ENCODE measurements around the gene PCDHA4.

- TF ChIP-seq POLR2AphosphoS5 (IDR thresholded peaks at IDR 0.05; ENCODE audit: low read depth, low read length) (no peak), SIN3A (IDR thresholded peaks at IDR 0.05; ENCODE audit: borderline replicate concordance, insufficient read depth, low read depth, low read length) (no peak), REST (IDR thresholded peaks at IDR 0.05; ENCODE audit: insufficient read depth in 1 of 2, low read depth in 2 of 2, low read length in 1 of 2) (no peak)
- TF ChIP-seq, protein P1, sequence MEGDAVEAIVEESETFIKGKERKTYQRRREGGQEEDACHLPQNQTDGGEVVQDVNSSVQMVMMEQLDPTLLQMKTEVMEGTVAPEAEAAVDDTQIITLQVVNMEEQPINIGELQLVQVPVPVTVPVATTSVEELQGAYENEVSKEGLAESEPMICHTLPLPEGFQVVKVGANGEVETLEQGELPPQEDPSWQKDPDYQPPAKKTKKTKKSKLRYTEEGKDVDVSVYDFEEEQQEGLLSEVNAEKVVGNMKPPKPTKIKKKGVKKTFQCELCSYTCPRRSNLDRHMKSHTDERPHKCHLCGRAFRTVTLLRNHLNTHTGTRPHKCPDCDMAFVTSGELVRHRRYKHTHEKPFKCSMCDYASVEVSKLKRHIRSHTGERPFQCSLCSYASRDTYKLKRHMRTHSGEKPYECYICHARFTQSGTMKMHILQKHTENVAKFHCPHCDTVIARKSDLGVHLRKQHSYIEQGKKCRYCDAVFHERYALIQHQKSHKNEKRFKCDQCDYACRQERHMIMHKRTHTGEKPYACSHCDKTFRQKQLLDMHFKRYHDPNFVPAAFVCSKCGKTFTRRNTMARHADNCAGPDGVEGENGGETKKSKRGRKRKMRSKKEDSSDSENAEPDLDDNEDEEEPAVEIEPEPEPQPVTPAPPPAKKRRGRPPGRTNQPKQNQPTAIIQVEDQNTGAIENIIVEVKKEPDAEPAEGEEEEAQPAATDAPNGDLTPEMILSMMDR (IDR thresholded peaks at IDR 0.05), result no peak
These were observed 10.2 kb upstream of the PCDHA4 start for GRCh38 chr5:140796718-140797095.
